ENCODE measurements around the gene GDI1.

Gene GDI1

GRCh38 chrX:154464806-154465365, 27.9 kb downstream of the GDI1 start:
- no peak for DNase-seq

GRCh38 chrX:154465601-154466000, 28.6 kb downstream of the GDI1 start:
- DNase-seq: no peak

- no peak for DNase-seq
These were observed 29.1 kb downstream of the GDI1 start for GRCh38 chrX:154466036-154466435.

GRCh38 chrX:154466907-154467306, 30.0 kb downstream of the GDI1 start:
- no peak for DNase-seq

- no peak for DNase-seq
These were observed 30.6 kb downstream of the GDI1 start for GRCh38 chrX:154467556-154467955.

GRCh38 chrX:154468217-154468616, 31.3 kb downstream of the GDI1 start:
- no peak for DNase-seq

- no peak for DNase-seq
These were observed 32.2 kb downstream of the GDI1 start for GRCh38 chrX:154469114-154469513.

GRCh38 chrX:154469880-154470279, 32.9 kb downstream of the GDI1 start:
- DNase-seq: no peak

GRCh38 chrX:154470434-154470833, 33.5 kb downstream of the GDI1 start:
- DNase-seq: no peak

GRCh38 chrX:154470914-154471568, 34.1 kb downstream of the GDI1 start:
- DNase-seq: no peak

- no peak for DNase-seq
These were observed 35.1 kb downstream of the GDI1 start for GRCh38 chrX:154471839-154472684.

- no peak for DNase-seq
These were observed 36.0 kb downstream of the GDI1 start for GRCh38 chrX:154472685-154473632.

GRCh38 chrX:154473683-154474082, 36.7 kb downstream of the GDI1 start:
- no peak for DNase-seq

GRCh38 chrX:154476821-154477220, 39.9 kb downstream of the GDI1 start:
- DNase-seq: no peak

- no peak for DNase-seq
These were observed 41.0 kb downstream of the GDI1 start for GRCh38 chrX:154477891-154478477.

- DNase-seq: peak; percentile 92 to 94
These were observed 42.0 kb downstream of the GDI1 start, which contains the start of gene LAGE3 for GRCh38 chrX:154478728-154479622. Gene LAGE3 (minus strand): TSS chrX:154479281. CDS start chrX:154478915, 366 bp downstream.

GRCh38 chrX:154481195-154481594, 44.2 kb downstream of the GDI1 start:
- DNase-seq: no peak

- DNase-seq: no peak
These were observed 45.1 kb downstream of the GDI1 start for GRCh38 chrX:154481911-154482601.

GRCh38 chrX:154482786-154483185, 45.8 kb downstream of the GDI1 start:
- DNase-seq: no peak

GRCh38 chrX:154483325-154483724, 46.4 kb downstream of the GDI1 start:
- DNase-seq: no peak
